Loucy (cell line): ENCODE measurements around the gene PDE4D.

ENCODE experiments used
- CTCF ChIP-seq: fragments of 200-600 bp; sonication (generic); conservative IDR thresholded peaks from 2 replicates; pipeline ENCODE4 v1.5.1; 2014; ENCODE audit warnings: mild to moderate bottlenecking, antibody characterized with exemption, low read length
- EZH2phosphoT487 ChIP-seq: fragments of 200-600 bp; IDR thresholded peaks from 2 replicates; pipeline ENCODE4 v1.6.1; 2018; ENCODE audit warnings: antibody characterized with exemption, mild to moderate bottlenecking, moderate library complexity, borderline replicate concordance

- TF ChIP-seq CTCF (no peak), EZH2phosphoT487 (no peak)
Observed at GRCh38 chr5:59835800-59836199, 57.7 kb downstream of the PDE4D start.
